Measurements from ENCODE around the gene ACO2. TPM values are rescaled to one million over a fixed set of nuclear protein-coding genes. Genes with fewer than 3 reads are reported as not detected.
"Not testable (repeated sequence)": the region's sequence is repeated elsewhere in the genome, so short reads cannot be mapped to it uniquely, and the experiment has no call there.

ACO2 gene
- total RNA-seq, 6 donors from 2014 or later, result 51.3 to 102 (median 83.4) TPM

- no peak overlapping the region for H3K4me3 ChIP-seq
- TF ChIP-seq EP300 (IDR thresholded peaks at IDR 0.05) (no peak), POLR2AphosphoS5 (IDR thresholded peaks at IDR 0.05) (no peak), POLR2A (IDR thresholded peaks at IDR 0.05) (no peak)
- TF ChIP-seq, protein P1, sequence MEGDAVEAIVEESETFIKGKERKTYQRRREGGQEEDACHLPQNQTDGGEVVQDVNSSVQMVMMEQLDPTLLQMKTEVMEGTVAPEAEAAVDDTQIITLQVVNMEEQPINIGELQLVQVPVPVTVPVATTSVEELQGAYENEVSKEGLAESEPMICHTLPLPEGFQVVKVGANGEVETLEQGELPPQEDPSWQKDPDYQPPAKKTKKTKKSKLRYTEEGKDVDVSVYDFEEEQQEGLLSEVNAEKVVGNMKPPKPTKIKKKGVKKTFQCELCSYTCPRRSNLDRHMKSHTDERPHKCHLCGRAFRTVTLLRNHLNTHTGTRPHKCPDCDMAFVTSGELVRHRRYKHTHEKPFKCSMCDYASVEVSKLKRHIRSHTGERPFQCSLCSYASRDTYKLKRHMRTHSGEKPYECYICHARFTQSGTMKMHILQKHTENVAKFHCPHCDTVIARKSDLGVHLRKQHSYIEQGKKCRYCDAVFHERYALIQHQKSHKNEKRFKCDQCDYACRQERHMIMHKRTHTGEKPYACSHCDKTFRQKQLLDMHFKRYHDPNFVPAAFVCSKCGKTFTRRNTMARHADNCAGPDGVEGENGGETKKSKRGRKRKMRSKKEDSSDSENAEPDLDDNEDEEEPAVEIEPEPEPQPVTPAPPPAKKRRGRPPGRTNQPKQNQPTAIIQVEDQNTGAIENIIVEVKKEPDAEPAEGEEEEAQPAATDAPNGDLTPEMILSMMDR (IDR thresholded peaks at IDR 0.05), result no peak
- H3K27ac ChIP-seq, result no peak overlapping the region
- no peaks in the 10 kb centered on the region for H3K9me3 ChIP-seq
- no peaks in the 10 kb centered on the region for H3K27me3 ChIP-seq
- H3K4me1 ChIP-seq, result no peaks in the 10 kb centered on the region
- H3K36me3 ChIP-seq, result peaks cover 12 to 57% (median 50%) of the 10 kb centered on the region in 4 donors
- DNase-seq (no peak), ATAC-seq (ENCODE audit: low FRiP score in 2 of 2) (no peak)
- 79 to 86% methylated on average over 7 of the region's 7 CpGs for WGBS, 2 donors
Measured at GRCh38 chr22:41458161-41458728, 10.7 kb upstream of the ACO2 start.

GRCh38 chr22:41459431-41459830 is 9.5 kb upstream of the ACO2 start:
- no peaks in the 10 kb centered on the region for H3K4me1 ChIP-seq
- no peak overlapping the region for H3K27ac ChIP-seq
- H3K27me3 ChIP-seq, result no peaks in the 10 kb centered on the region
- H3K9me3 ChIP-seq, result no peaks in the 10 kb centered on the region
- 64 to 72% methylated on average over 1 of the region's 1 CpG for WGBS, 2 donors
- peaks cover 20 to 67% (median 59%) of the 10 kb centered on the region in 4 donors for H3K36me3 ChIP-seq
- TF ChIP-seq EP300 (IDR thresholded peaks at IDR 0.05), result no peak
- no peak for TF ChIP-seq POLR2AphosphoS5 (IDR thresholded peaks at IDR 0.05)
- TF ChIP-seq, protein P1 (IDR thresholded peaks at IDR 0.05), result no peak
- TF ChIP-seq POLR2A (IDR thresholded peaks at IDR 0.05), result no peak
- no peak overlapping the region for H3K4me3 ChIP-seq
- DNase-seq, result no peak
- ATAC-seq (ENCODE audit: low FRiP score in 2 of 2), result no peak

DNA sequence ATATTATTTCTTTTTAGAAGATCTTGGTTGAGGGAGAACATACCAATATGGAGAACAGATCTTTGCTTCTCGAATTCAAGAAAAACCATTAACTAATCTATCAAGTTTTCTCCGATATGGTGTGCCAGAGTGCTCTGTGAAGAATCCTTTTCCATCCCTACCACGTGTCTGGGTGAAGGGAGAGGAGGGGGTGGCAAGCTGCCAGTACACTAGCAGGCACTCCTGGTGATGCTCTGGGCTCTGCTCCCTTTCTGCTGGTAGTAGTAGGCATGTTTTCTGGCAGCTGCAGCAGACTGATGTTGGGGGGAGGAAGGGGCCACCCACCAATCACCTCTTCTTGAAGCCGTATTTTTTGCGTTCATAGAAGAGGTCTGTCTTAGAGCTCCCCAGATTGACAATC is 8.8 kb upstream of the ACO2 start:
- H3K9me3 ChIP-seq; H3K4me3 ChIP-seq; DNase-seq; H3K4me1 ChIP-seq; H3K27ac ChIP-seq; ATAC-seq (ENCODE audit: low FRiP score in 2 of 2); H3K27me3 ChIP-seq: not testable (repeated sequence)
- WGBS, 2 donors, result 79 to 81% methylated on average over 5 of the region's 5 CpGs
- H3K36me3 ChIP-seq, result peaks cover 26 to 73% (median 65%) of the 10 kb centered on the region in 4 donors

DNA sequence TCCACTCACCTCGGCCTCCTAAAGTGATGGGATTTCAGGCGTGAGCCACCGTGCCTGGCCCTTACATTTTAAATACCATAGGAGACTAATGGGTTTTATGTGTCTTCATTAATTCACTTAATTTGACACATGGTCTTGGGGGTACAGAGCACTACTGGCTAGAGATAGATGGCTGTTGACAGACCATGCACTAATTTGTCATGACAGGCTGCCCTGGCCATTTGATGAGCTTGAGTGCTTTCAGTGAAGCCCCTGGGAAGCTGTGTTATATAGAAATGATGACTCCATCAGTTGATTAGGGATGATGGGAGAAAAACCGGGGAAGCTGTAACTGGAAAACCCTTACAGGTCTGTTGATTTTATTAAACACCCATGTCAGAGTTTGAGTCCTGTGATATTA is 7.0 kb upstream of the ACO2 start:
- H3K4me1 ChIP-seq, result peaks cover 0 to 5% (median 0%) of the 10 kb centered on the region in 4 donors
- 91 to 96% methylated on average over 4 of the region's 4 CpGs for WGBS, 2 donors
- no peak for ATAC-seq (ENCODE audit: low FRiP score in 2 of 2)
- no peak overlapping the region for H3K4me3 ChIP-seq
- DNase-seq, result no peak
- H3K27me3 ChIP-seq, result no peaks in the 10 kb centered on the region
- H3K9me3 ChIP-seq, result no peaks in the 10 kb centered on the region
- TF ChIP-seq EP300 (IDR thresholded peaks at IDR 0.05), result no peak
- TF ChIP-seq POLR2AphosphoS5 (IDR thresholded peaks at IDR 0.05), result no peak
- no peak for TF ChIP-seq POLR2A (IDR thresholded peaks at IDR 0.05)
- TF ChIP-seq, protein P1 (IDR thresholded peaks at IDR 0.05), result no peak
- H3K36me3 ChIP-seq, result peaks cover 37 to 91% (median 83%) of the 10 kb centered on the region in 4 donors
- H3K27ac ChIP-seq, result no peak overlapping the region

DNA sequence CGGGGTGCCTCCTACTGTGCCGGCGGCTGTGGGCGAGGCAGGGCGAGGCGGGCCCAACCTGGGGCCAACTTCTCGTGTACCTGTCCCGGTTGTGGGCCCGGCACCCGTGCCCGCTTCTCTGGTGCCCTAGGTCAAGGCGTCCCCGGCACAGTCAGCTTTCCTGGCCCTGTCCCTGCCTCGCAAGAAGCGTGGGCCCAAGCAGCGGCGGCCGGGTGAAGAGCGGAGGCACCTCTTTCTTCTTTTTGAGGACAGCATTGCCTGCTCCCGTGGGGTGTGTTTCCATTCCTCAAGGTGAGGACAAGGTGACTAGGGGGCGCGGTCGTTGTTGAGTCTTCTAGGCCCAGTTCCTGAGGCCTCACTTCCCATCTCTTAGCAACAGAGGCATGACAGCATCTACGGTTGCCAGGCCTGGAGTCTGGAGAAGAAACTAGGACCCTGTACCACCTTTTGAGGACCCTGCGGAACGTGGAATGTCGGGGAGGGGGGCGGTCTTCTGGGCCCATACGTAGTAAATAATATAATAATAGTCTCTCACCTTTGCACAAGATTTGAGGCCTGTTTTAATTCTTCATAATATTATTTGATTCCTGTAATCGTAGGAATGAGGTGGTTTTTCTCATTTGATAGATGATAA is 418 bp downstream of the ACO2 start:
- Histone ChIP-seq H3K9me3 (no peaks in the 10 kb centered on the region), H3K27me3 (no peaks in the 10 kb centered on the region), H3K27ac (peak overlapping the region; percentile 91 to 97 (median 96)), H3K4me1 (peaks cover 14 to 28% (median 20%) of the 10 kb centered on the region in 4 donors), H3K36me3 (peaks cover 18 to 33% (median 31%) of the 10 kb centered on the region in 4 donors), H3K4me3 (peak overlapping the region; percentile 74 to 100 (median 100))
- 1 to 6% methylated on average over 11 to 16 of the region's 30 CpGs for WGBS, 2 donors
- peak; percentile 40 to 47 for ATAC-seq (ENCODE audit: low FRiP score in 2 of 2)
- DNase-seq, result peak in 1 of 2 donors; percentile 30
- TF ChIP-seq POLR2AphosphoS5 (IDR thresholded peaks at IDR 0.05), result no peak
- TF ChIP-seq, protein P1 (IDR thresholded peaks at IDR 0.05), result peak in 2 of 6 experiments; percentile 9 to 32

Data from upper lobe of left lung (tissue), 6 donors.